Measurements from ENCODE around the gene AATK.

Gene AATK

DNA sequence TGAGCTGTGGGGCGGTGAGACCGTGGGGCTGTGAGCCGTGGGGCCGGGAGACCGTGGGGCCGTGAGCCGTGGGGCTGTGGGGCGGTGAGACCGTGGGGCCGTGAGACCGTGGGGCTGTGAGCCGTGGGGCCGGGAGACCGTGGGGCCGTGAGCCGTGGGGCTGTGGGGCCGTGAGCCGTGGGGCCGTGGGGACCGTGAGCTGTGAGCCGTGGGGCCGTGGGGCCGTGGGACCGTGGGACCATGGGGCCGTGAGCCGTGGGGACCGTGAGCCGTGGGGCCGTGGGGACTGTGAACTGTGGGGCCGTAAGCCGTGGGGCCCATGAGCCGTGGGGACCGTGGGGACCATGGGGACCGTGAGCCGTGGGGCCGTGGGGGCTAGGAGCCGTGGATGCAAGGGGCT, 25.3 kb downstream of the AATK start:
- no peaks in the 10 kb centered on the region for H3K36me3 Mint-ChIP-seq (ENCODE audit: low read depth)
- H3K4me3 Mint-ChIP-seq = no peak overlapping the region
- no peaks in the 10 kb centered on the region for H3K27me3 Mint-ChIP-seq (ENCODE audit: low read depth)
- no peaks in the 10 kb centered on the region for H3K4me1 Mint-ChIP-seq (ENCODE audit: low read depth)
- no peak overlapping the region for H3K27ac Mint-ChIP-seq
- H3K9me3 Mint-ChIP-seq = peaks cover 18% of the 10 kb centered on the region

DNA sequence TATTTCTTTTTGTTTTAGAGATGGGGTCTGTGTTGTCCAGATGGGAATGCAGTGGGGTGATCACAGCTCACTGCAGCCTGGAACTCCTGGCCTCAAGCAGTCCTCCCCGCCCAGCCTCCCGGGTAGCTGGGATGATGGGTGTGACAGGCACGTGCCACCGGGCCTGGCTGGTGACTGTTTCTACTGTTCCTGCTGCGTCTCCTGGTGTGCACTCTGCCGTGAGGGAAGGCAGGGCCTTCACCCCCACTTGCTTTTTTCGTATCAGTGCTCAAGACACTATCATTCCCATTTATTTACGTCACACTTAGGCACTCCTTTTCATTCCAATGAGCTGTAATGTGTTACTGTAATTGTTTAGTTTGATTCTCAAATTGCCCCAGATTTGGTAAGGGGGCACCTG, 26.0 kb downstream of the AATK start:
- no peaks in the 10 kb centered on the region for H3K27me3 Mint-ChIP-seq (ENCODE audit: low read depth)
- peaks cover 18% of the 10 kb centered on the region for H3K9me3 Mint-ChIP-seq
- no peak overlapping the region for H3K27ac Mint-ChIP-seq
- no peak overlapping the region for H3K4me3 Mint-ChIP-seq
- no peaks in the 10 kb centered on the region for H3K36me3 Mint-ChIP-seq (ENCODE audit: low read depth)
- no peaks in the 10 kb centered on the region for H3K4me1 Mint-ChIP-seq (ENCODE audit: low read depth)

DNA sequence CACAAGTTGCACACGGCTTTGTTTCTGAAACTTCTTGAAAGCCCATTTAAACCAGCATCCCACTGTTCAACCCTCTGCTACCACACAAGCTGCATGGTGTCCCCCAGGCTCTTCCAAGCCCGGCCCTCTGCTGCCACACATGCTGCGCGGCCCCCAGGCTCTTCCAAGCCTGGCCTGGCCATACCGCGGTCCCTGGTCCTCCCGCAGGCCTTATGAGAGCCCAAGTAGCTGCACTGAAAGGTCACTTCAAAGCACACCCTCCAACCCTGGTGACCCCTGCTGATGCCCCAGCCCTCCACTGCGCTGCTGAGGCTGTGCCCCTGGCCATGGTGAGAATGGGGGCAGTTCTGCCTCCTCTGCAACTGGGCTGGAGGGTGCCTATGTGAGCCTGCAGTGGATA, 26.6 kb downstream of the AATK start:
- Mint-ChIP-seq H3K4me3 (no peak overlapping the region), H3K9me3 (peaks cover 18% of the 10 kb centered on the region), H3K4me1 (ENCODE audit: low read depth) (no peaks in the 10 kb centered on the region), H3K27me3 (ENCODE audit: low read depth) (no peaks in the 10 kb centered on the region), H3K36me3 (ENCODE audit: low read depth) (no peaks in the 10 kb centered on the region), H3K27ac (no peak overlapping the region)

GRCh38 chr17:81138500-81138899, 27.5 kb downstream of the AATK start:
- H3K27ac Mint-ChIP-seq = no peak overlapping the region
- no peaks in the 10 kb centered on the region for H3K4me1 Mint-ChIP-seq (ENCODE audit: low read depth)
- no peaks in the 10 kb centered on the region for H3K27me3 Mint-ChIP-seq (ENCODE audit: low read depth)
- H3K9me3 Mint-ChIP-seq = peaks cover 18% of the 10 kb centered on the region
- H3K4me3 Mint-ChIP-seq = no peak overlapping the region
- no peaks in the 10 kb centered on the region for H3K36me3 Mint-ChIP-seq (ENCODE audit: low read depth)

GRCh38 chr17:81138083-81138482, 27.9 kb downstream of the AATK start:
- H3K4me1 Mint-ChIP-seq (ENCODE audit: low read depth) = no peaks in the 10 kb centered on the region
- no peaks in the 10 kb centered on the region for H3K36me3 Mint-ChIP-seq (ENCODE audit: low read depth)
- H3K4me3 Mint-ChIP-seq = no peak overlapping the region
- H3K27ac Mint-ChIP-seq = no peak overlapping the region
- H3K27me3 Mint-ChIP-seq (ENCODE audit: low read depth) = no peaks in the 10 kb centered on the region
- peaks cover 18% of the 10 kb centered on the region for H3K9me3 Mint-ChIP-seq

DNA sequence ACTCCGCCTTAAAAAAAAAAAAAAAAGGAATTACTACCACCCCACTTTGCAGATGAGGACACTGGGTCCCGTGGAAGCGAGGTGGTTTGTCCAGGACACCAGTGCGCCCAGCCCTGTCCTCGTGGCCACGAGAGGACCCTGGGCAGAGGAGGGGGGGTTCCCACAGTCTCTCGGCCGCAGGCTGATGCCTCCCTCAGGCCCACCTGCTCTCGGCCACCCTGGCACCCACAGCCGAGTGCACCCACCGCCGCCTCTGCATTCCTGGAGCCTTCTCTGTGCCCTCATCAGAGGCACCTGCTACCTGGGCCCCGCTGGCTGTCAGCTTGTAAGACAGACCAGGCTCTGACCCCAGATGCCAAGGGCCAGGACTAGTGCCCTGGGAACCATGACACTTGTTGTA, 28.8 kb downstream of the AATK start:
- no peaks in the 10 kb centered on the region for H3K4me1 Mint-ChIP-seq (ENCODE audit: low read depth)
- no peaks in the 10 kb centered on the region for H3K27me3 Mint-ChIP-seq (ENCODE audit: low read depth)
- H3K36me3 Mint-ChIP-seq (ENCODE audit: low read depth) = no peaks in the 10 kb centered on the region
- no peak overlapping the region for H3K4me3 Mint-ChIP-seq
- H3K9me3 Mint-ChIP-seq = peaks cover 18% of the 10 kb centered on the region
- no peak overlapping the region for H3K27ac Mint-ChIP-seq

DNA sequence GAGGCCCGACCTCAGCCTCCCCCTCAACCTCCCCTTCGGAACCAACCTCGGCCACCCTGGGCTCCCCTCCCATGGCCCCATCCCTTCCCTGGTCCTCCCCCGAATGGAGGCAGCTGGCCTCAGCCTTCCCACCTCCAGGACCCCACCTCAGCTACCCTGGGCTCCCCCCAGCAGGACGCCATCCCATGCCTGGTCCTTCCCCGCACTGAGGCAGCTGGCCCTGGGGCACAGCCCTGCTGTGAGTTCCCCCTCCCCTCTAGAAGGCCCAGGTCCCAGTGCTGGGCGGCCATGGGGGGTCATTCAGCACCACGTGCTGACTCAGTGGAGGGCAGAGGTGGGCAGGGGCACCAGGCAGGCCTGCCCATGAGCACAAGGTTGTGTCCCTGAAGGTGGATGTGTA, 29.7 kb downstream of the AATK start:
- Mint-ChIP-seq H3K27ac (no peak overlapping the region), H3K4me1 (ENCODE audit: low read depth) (no peaks in the 10 kb centered on the region), H3K27me3 (ENCODE audit: low read depth) (no peaks in the 10 kb centered on the region), H3K4me3 (no peak overlapping the region), H3K9me3 (peaks cover 18% of the 10 kb centered on the region), H3K36me3 (ENCODE audit: low read depth) (no peaks in the 10 kb centered on the region)

DNA sequence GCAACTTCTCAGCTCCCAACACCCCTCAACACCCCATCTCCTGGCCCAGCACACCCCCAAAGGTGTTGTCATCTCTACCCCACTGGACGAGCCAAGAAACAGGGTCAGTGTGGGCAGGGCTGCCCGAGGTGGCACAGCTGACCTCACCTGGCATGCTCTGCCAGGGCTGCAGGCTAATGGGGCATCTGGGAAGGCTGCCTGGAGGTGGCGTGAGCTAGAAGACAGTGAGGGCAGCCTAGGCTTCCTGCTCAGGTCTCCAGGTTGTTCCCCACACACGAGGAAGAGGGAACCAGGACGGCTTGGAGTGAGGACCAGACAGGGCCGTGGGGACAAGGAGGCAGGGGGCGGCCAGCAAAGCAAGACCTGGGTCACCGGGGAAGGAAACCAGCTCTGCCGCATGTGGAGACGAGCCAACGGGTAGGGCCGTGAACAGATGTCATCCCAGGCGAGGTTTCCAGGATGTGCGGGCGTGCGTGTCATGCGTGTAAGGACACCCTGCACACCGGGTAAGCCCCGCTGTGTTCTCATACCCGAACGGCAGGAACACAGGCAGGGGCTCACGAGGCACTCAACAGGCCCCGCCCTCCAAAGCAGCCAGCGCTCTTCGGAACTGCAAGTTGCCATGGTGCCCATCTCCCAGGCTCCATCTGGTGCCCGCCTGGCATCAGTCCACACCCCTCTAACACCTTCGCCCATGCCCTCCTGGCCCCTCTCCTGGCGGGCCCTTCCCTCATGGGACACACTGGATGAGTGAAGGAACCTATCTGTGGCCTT, 30.3 kb downstream of the AATK start:
- Mint-ChIP-seq H3K36me3 (ENCODE audit: low read depth) (no peaks in the 10 kb centered on the region), H3K27ac (no peak overlapping the region), H3K4me3 (no peak overlapping the region), H3K27me3 (ENCODE audit: low read depth) (no peaks in the 10 kb centered on the region), H3K4me1 (ENCODE audit: low read depth) (no peaks in the 10 kb centered on the region), H3K9me3 (peaks cover 18% of the 10 kb centered on the region)

GRCh38 chr17:81134064-81134781, 31.8 kb downstream of the AATK start:
- no peaks in the 10 kb centered on the region for H3K36me3 Mint-ChIP-seq (ENCODE audit: low read depth)
- no peaks in the 10 kb centered on the region for H3K4me1 Mint-ChIP-seq (ENCODE audit: low read depth)
- no peak overlapping the region for H3K4me3 Mint-ChIP-seq
- H3K27ac Mint-ChIP-seq = no peak overlapping the region
- H3K9me3 Mint-ChIP-seq = peaks cover 18% of the 10 kb centered on the region
- H3K27me3 Mint-ChIP-seq (ENCODE audit: low read depth) = no peaks in the 10 kb centered on the region

GRCh38 chr17:81132770-81133723, 33.0 kb downstream of the AATK start:
- Mint-ChIP-seq H3K4me3 (no peak overlapping the region), H3K9me3 (peaks cover 6% of the 10 kb centered on the region)

DNA sequence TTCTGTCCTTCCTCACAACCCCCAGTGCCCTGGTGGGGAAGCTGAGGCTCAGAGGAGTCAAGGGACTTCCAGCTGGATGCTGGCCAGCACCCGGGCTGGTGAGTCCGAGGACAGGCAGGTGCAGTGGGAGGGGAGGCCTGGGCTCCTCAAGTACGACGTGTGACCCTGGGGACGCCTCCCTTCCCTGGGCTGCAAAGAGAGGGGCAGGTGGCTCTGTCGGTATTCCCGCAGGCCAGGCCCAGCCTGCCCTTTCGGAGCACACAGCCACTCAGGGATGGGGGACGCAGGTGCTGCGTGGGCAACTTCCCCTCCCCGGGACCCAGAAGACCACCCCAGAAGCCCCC, 33.9 kb downstream of the AATK start:
- no peaks in the 10 kb centered on the region for H3K4me1 Mint-ChIP-seq (ENCODE audit: low read depth)
- no peak overlapping the region for H3K4me3 Mint-ChIP-seq
- H3K27ac Mint-ChIP-seq = no peak overlapping the region

More at GRCh38 chr17:81132770-81133723, 33.0 kb downstream of the AATK start:
- Mint-ChIP-seq H3K4me1 (ENCODE audit: low read depth) (no peaks in the 10 kb centered on the region), H3K27me3 (ENCODE audit: low read depth) (no peaks in the 10 kb centered on the region), H3K36me3 (ENCODE audit: low read depth) (no peaks in the 10 kb centered on the region), H3K27ac (no peak overlapping the region)

GRCh38 chr17:81131486-81132196, 34.4 kb downstream of the AATK start:
- Mint-ChIP-seq H3K36me3 (ENCODE audit: low read depth) (no peaks in the 10 kb centered on the region), H3K9me3 (no peaks in the 10 kb centered on the region), H3K4me1 (ENCODE audit: low read depth) (no peaks in the 10 kb centered on the region), H3K4me3 (no peak overlapping the region), H3K27me3 (ENCODE audit: low read depth) (no peaks in the 10 kb centered on the region), H3K27ac (no peak overlapping the region)

More for the DNA sequence above, 33.9 kb downstream of the AATK start:
- no peaks in the 10 kb centered on the region for H3K9me3 Mint-ChIP-seq
- no peaks in the 10 kb centered on the region for H3K27me3 Mint-ChIP-seq (ENCODE audit: low read depth)
- no peaks in the 10 kb centered on the region for H3K36me3 Mint-ChIP-seq (ENCODE audit: low read depth)

- H3K4me3 Mint-ChIP-seq = no peak overlapping the region
- no peaks in the 10 kb centered on the region for H3K36me3 Mint-ChIP-seq (ENCODE audit: low read depth)
- H3K27me3 Mint-ChIP-seq (ENCODE audit: low read depth) = no peaks in the 10 kb centered on the region
Observed at GRCh38 chr17:81130385-81131361, 35.3 kb downstream of the AATK start.

More at GRCh38 chr17:81130385-81131361, 35.3 kb downstream of the AATK start:
- no peak overlapping the region for H3K27ac Mint-ChIP-seq
- no peaks in the 10 kb centered on the region for H3K9me3 Mint-ChIP-seq
- H3K4me1 Mint-ChIP-seq (ENCODE audit: low read depth) = no peaks in the 10 kb centered on the region

Measured in T-helper 1 cell treated with Interleukin-12 subunit alpha and Interleukin-12 subunit beta and Interleukin-4 antibody, amounts not matched to agents 30 μg/mL and 1 μg/mL, for 36 hours (primary cell).